Thymus (tissue), 11 donors: ENCODE data around the gene SLC16A12. TPM values are rescaled to one million over a fixed set of nuclear protein-coding genes. Genes with fewer than 3 reads are reported as not detected.

ENCODE experiments used
- DNase-seq, 9 donors: peaks; one replicate each; pipeline ENCODE4 v3.0.0-alpha.2; 2013; ENCODE audit warnings: low spot score in 9 of 9, low read depth in 6 of 9, missing footprints in 1 of 9
- H3K27ac ChIP-seq, 2 donors: one replicate each; pipeline ENCODE4 v1.5.1; 2013; ENCODE audit warnings: control low read depth in 1 of 2, low read depth in 1 of 2, low read length in 1 of 2, mild to moderate bottlenecking in 1 of 2, moderate library complexity in 1 of 2
- H3K27me3 ChIP-seq, 2 donors: one replicate each; pipeline ENCODE4 v1.5.1; 2013; ENCODE audit warnings: low read length in 1 of 2; ENCODE audit not compliant: control insufficient read depth in 2 of 2, insufficient read depth in 1 of 2
- H3K36me3 ChIP-seq, 2 donors: one replicate each; pipeline ENCODE4 v1.5.1; 2013; ENCODE audit warnings: low read length in 1 of 2, mild to moderate bottlenecking in 1 of 2, moderate library complexity in 1 of 2; ENCODE audit not compliant: control insufficient read depth in 2 of 2, insufficient read depth in 2 of 2
- H3K4me1 ChIP-seq, 2 donors: one replicate each; pipeline ENCODE4 v1.5.1; 2013; ENCODE audit warnings: low read length in 2 of 2; ENCODE audit not compliant: control insufficient read depth in 2 of 2, insufficient read depth in 2 of 2
- H3K4me3 ChIP-seq, 2 donors: one replicate each; pipeline ENCODE4 v1.5.1; 2013; ENCODE audit warnings: low read length in 2 of 2, control low read depth in 1 of 2, mild to moderate bottlenecking in 1 of 2
- H3K9me3 ChIP-seq, 2 donors: one replicate each; pipeline ENCODE4 v1.5.1; 2013; ENCODE audit warnings: low read length in 1 of 2, mild to moderate bottlenecking in 1 of 2; ENCODE audit not compliant: control insufficient read depth in 2 of 2, insufficient read depth in 1 of 2
- WGBS: extraction: QIAGEN DNeasy Blood & Tissue Kit; methylation state at CpG from one replicate; pipeline ENCODE4 v1.1.7; 2013; 5-methylcytosine and 5-hydroxymethylcytosine counted together
- polyA plus RNA-seq: library from polyadenylated mRNA; stranded (reverse); fragments of 200-250 nt; gene quantifications from one replicate; pipeline ENCODE4 v1.2.3, GENCODE V29; 2013
- total RNA-seq: library from RNA; stranded (reverse); fragments of 120-200 nt; gene quantifications from one replicate; pipeline ENCODE4 v1.2.4, GENCODE V29; 2013
- donor health status: healthy.

The SLC16A12 gene
- total and polyA plus RNA-seq, 2 donors = 0.24 to 1.5 TPM

- no peak for DNase-seq
- Histone ChIP-seq H3K4me3 (no peak overlapping the region), H3K36me3 (no peaks in the 10 kb centered on the region), H3K27ac (no peak overlapping the region), H3K9me3 (no peaks in the 10 kb centered on the region), H3K27me3 (no peaks in the 10 kb centered on the region), H3K4me1 (peaks cover 0 to 3% of the 10 kb centered on the region in 2 donors)
- 96% methylated on average over 1 of the region's 1 CpG for WGBS
Measured at GRCh38 chr10:89479771-89480446, 55.5 kb downstream of the SLC16A12 start.

- DNase-seq = no peak
- no peak overlapping the region for H3K27ac ChIP-seq
- H3K27me3 ChIP-seq = no peaks in the 10 kb centered on the region
- 95% methylated on average over 5 of the region's 5 CpGs for WGBS
- no peaks in the 10 kb centered on the region for H3K9me3 ChIP-seq
- H3K4me1 ChIP-seq = peaks cover 0 to 3% of the 10 kb centered on the region in 2 donors
- no peak overlapping the region for H3K4me3 ChIP-seq
- no peaks in the 10 kb centered on the region for H3K36me3 ChIP-seq
Measured at GRCh38 chr10:89478739-89479654, 56.4 kb downstream of the SLC16A12 start.

- peaks cover 0 to 3% of the 10 kb centered on the region in 2 donors for H3K4me1 ChIP-seq
- 85% methylated on average over 4 of the region's 4 CpGs for WGBS
- no peak for DNase-seq
- H3K27me3 ChIP-seq = no peaks in the 10 kb centered on the region
- H3K4me3 ChIP-seq = no peak overlapping the region
- no peak overlapping the region for H3K27ac ChIP-seq
- H3K36me3 ChIP-seq = no peaks in the 10 kb centered on the region
- no peaks in the 10 kb centered on the region for H3K9me3 ChIP-seq
Measured at GRCh38 chr10:89478085-89478738, 57.2 kb downstream of the SLC16A12 start.

DNA sequence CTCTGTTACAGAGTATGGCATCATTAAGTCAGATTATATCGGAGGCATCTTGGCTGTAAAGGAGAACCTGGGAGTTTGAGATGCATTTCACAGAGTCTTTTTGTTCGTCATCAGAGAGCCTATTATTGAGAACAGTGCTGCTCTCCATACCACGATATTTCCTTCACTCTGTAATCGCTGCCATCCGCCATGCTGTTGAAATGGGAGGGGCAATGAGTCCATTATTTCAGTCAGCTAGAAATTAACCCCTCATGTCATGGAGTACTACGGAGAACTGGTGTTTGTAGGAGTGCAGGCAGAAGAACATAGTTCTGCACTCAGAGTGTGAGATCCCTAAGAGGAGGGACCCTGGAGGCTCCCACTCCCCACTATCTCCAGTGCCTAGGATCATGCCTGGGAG is 59.2 kb downstream of the SLC16A12 start:
- no peaks in the 10 kb centered on the region for H3K9me3 ChIP-seq
- WGBS = 95% methylated on average over 6 of the region's 6 CpGs
- no peak overlapping the region for H3K27ac ChIP-seq
- H3K36me3 ChIP-seq = no peaks in the 10 kb centered on the region
- H3K4me1 ChIP-seq = peaks cover 0 to 3% of the 10 kb centered on the region in 2 donors
- no peaks in the 10 kb centered on the region for H3K27me3 ChIP-seq
- no peak for DNase-seq
- H3K4me3 ChIP-seq = no peak overlapping the region

- no peak for DNase-seq
- no peaks in the 10 kb centered on the region for H3K9me3 ChIP-seq
- H3K27ac ChIP-seq = no peak overlapping the region
- WGBS = 92% methylated on average over 4 of the region's 4 CpGs
- no peaks in the 10 kb centered on the region for H3K27me3 ChIP-seq
- H3K36me3 ChIP-seq = no peaks in the 10 kb centered on the region
- H3K4me1 ChIP-seq = peaks cover 0 to 3% of the 10 kb centered on the region in 2 donors
- no peak overlapping the region for H3K4me3 ChIP-seq
Measured at GRCh38 chr10:89475591-89475998, 59.8 kb downstream of the SLC16A12 start.

- Histone ChIP-seq H3K9me3 (no peaks in the 10 kb centered on the region), H3K4me1 (peaks cover 0 to 3% of the 10 kb centered on the region in 2 donors), H3K36me3 (no peaks in the 10 kb centered on the region), H3K27ac (no peak overlapping the region), H3K27me3 (no peaks in the 10 kb centered on the region), H3K4me3 (no peak overlapping the region)
- DNase-seq = no peak
- 90% methylated on average over 2 of the region's 2 CpGs for WGBS
Measured at GRCh38 chr10:89475125-89475524, 60.3 kb downstream of the SLC16A12 start.

DNA sequence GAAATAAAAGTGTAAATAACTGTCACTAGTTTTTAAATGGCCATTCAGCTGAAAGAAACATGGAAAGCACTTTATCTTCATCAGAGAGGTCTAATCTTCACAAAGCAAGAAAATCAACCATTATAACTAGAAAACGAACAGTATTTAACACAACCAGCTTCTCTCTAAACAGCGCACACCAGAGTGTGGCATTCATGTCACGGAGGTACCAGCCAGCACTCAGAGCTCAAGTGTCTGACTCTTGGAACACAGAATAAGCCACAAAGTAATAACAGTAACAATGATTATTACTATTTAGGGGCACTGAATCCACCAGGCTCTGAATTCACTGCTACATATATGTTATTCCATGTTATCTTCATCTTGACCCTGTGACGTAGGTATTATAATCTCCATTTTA is 60.9 kb downstream of the SLC16A12 start:
- no peak for DNase-seq
- H3K9me3 ChIP-seq = no peaks in the 10 kb centered on the region
- 96% methylated on average over 4 of the region's 4 CpGs for WGBS
- H3K27me3 ChIP-seq = no peaks in the 10 kb centered on the region
- no peaks in the 10 kb centered on the region for H3K36me3 ChIP-seq
- no peak overlapping the region for H3K27ac ChIP-seq
- H3K4me1 ChIP-seq = peaks cover 0 to 3% of the 10 kb centered on the region in 2 donors
- H3K4me3 ChIP-seq = no peak overlapping the region

DNA sequence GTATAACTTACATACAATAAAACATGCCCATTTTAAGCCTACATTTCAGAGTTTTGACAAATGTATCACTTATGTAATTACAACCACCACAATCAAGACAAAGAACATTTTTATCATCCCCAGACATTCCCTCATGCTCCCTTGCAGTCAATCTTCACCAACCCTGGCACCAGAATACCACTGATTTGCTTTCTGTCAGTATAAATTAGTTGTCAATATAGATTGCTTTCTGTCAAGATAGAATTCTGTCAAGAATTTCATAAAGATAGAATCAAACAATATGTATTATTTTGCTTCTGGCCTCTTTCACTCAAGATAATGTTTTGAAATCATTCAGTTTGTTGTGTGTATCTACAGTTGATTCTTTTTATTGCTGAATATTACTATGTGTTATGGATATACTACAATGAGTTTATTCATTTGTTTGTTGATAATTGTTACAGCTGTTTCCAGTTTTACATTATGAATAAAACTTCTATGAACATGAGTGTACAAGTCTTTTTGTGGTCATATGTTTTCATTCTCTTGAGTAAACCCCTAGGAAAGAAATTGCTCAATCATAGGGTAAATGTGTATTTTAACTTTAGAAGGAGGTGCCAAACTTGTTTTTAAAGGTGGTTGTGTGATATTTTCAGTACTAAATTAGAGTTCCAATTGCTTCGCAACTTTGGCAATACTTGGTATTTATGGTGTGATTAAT is 64.1 kb downstream of the SLC16A12 start:
- no peaks in the 10 kb centered on the region for H3K4me1 ChIP-seq
- no peak overlapping the region for H3K27ac ChIP-seq
- H3K4me3 ChIP-seq = no peak overlapping the region
- no peak for DNase-seq
- WGBS = 99% methylated on average over 1 of the region's 1 CpG
- no peaks in the 10 kb centered on the region for H3K9me3 ChIP-seq
- no peaks in the 10 kb centered on the region for H3K27me3 ChIP-seq
- H3K36me3 ChIP-seq = no peaks in the 10 kb centered on the region
